GM18499 (cell line): Measurements from ENCODE around the gene KRTAP10-8.
"Not testable (repeated sequence)": the region's sequence is repeated elsewhere in the genome, so short reads cannot be mapped to it uniquely, and the experiment has no call there.

ENCODE experiments used
- ATAC-seq: cut with Tn5 transposase; IDR thresholded peaks from one replicate; pipeline ENCODE4 v1.9.1; 2021; ENCODE audit warnings: moderate number of reproducible peaks; ENCODE audit not compliant: insufficient read depth, unreplicated experiment

Gene KRTAP10-8

GRCh38 chr21:44596068-44596725, 15.7 kb upstream of the KRTAP10-8 start:
- no peak for ATAC-seq

GRCh38 chr21:44598061-44598460, 13.8 kb upstream of the KRTAP10-8 start:
- ATAC-seq, result no peak

- no peak for ATAC-seq
Measured at GRCh38 chr21:44599264-44600029, 12.4 kb upstream of the KRTAP10-8 start.

GRCh38 chr21:44600118-44600978, 11.5 kb upstream of the KRTAP10-8 start, which contains the start of gene KRTAP10-7:
KRTAP10-7 (plus strand) TSS chr21:44600597; CDS start chr21:44600622, 25 bp downstream.
- ATAC-seq, result not testable (repeated sequence)

GRCh38 chr21:44601091-44601490, 10.8 kb upstream of the KRTAP10-8 start:
- ATAC-seq, result not testable (repeated sequence)

GRCh38 chr21:44601596-44602462, 10.1 kb upstream of the KRTAP10-8 start:
- no peak for ATAC-seq

- no peak for ATAC-seq
Measured at GRCh38 chr21:44602463-44602850, 9.4 kb upstream of the KRTAP10-8 start.

GRCh38 chr21:44603109-44603875, 8.6 kb upstream of the KRTAP10-8 start:
- ATAC-seq, result no peak

- no peak for ATAC-seq
Measured at GRCh38 chr21:44603911-44604310, 8.0 kb upstream of the KRTAP10-8 start.

- ATAC-seq, result no peak
Measured at GRCh38 chr21:44606495-44606894, 5.4 kb upstream of the KRTAP10-8 start.

- ATAC-seq, result no peak
Measured at GRCh38 chr21:44609193-44609592, 2.7 kb upstream of the KRTAP10-8 start.

GRCh38 chr21:44610157-44610843, 1.6 kb upstream of the KRTAP10-8 start:
- not testable (repeated sequence) for ATAC-seq

- ATAC-seq, result no peak
Measured at GRCh38 chr21:44611551-44611950, 328 bp upstream of the KRTAP10-8 start.

- ATAC-seq, result no peak
Measured at GRCh38 chr21:44612669-44613229, 870 bp downstream of the KRTAP10-8 start.

- ATAC-seq, result no peak
Measured at GRCh38 chr21:44613386-44614155, 1.7 kb downstream of the KRTAP10-8 start.

- no peak for ATAC-seq
Measured at GRCh38 chr21:44614161-44614631, 2.3 kb downstream of the KRTAP10-8 start.

GRCh38 chr21:44614961-44615391, 3.1 kb downstream of the KRTAP10-8 start:
- ATAC-seq, result no peak
